Left ventricle myocardium inferior (tissue), 1 donor: ENCODE results near the gene FOXK1. TPM values are rescaled to one million over a fixed set of nuclear protein-coding genes. Genes with fewer than 3 reads are reported as not detected.

ENCODE experiments used
- DNase-seq: peaks from one replicate; pipeline ENCODE4 v3.0.0-alpha.2; 2020
- H3K27ac ChIP-seq: fragments of 200-600 bp; replicated peaks from 2 replicates; pipeline ENCODE4 v1.8.0; 2021
- H3K27me3 ChIP-seq: fragments of 200-600 bp; 2 replicates; pipeline ENCODE4 v1.8.0; 2021; ENCODE audit warnings: low read depth
- H3K36me3 ChIP-seq: fragments of 200-600 bp; 2 replicates; pipeline ENCODE4 v1.8.0; 2021
- H3K4me1 ChIP-seq: fragments of 200-600 bp; 2 replicates; pipeline ENCODE4 v1.8.0; 2021
- H3K4me3 ChIP-seq: fragments of 200-600 bp; 2 replicates; pipeline ENCODE4 v1.8.0; 2021; ENCODE audit warnings: mild to moderate bottlenecking, moderate library complexity
- H3K9me3 ChIP-seq: fragments of 200-600 bp; replicated peaks from 2 replicates; pipeline ENCODE4 v1.8.0; 2021
- intact Hi-C: fragments of 100-400 bp; cut with micrococcal nuclease; formaldehyde crosslinking; loops from one replicate; pipeline ENCODE4 v1.11.0; 2022
- total RNA-seq: library from RNA; stranded (reverse); fragmentation: NEBNext Ultra II Directional; extraction: Animal tissue kit (Norgen Biotek cat#: 25700); gene quantifications from one replicate; pipeline ENCODE4 v1.2.1, GENCODE V29; 2021
- TF ChIP-seq, protein P1 (sequence below): fragments of 200-600 bp; IDR thresholded peaks from 2 replicates; pipeline ENCODE4 v1.8.0; 2021; ENCODE audit warnings: antibody characterized with exemption, mild to moderate bottlenecking, borderline replicate concordance
- donor health status: DM: no; HTN: yes; CAD: no; lungs with severe emphysema.

The FOXK1 gene
- total RNA-seq, 1 donor from 2014 or later = 18.3 TPM

DNA sequence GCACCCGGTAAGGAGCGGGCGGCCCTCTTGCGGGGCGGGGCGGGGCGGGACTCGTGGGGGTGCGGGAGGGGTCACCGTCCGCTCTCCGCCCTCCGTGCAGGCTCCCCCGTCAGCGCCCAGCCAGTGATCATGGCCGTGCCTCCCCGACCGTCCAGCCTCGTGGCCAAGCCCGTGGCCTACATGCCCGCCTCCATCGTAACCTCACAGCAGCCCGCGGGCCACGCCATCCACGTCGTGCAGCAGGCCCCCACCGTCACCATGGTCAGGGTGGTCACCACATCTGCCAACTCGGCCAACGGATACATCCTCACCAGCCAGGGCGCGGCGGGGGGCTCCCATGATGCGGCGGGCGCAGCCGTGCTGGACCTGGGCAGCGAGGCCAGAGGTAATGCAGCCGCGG, 77.1 kb downstream of the FOXK1 start:
- H3K36me3 ChIP-seq = peaks cover 100% of the 10 kb centered on the region
- TF ChIP-seq, protein P1, sequence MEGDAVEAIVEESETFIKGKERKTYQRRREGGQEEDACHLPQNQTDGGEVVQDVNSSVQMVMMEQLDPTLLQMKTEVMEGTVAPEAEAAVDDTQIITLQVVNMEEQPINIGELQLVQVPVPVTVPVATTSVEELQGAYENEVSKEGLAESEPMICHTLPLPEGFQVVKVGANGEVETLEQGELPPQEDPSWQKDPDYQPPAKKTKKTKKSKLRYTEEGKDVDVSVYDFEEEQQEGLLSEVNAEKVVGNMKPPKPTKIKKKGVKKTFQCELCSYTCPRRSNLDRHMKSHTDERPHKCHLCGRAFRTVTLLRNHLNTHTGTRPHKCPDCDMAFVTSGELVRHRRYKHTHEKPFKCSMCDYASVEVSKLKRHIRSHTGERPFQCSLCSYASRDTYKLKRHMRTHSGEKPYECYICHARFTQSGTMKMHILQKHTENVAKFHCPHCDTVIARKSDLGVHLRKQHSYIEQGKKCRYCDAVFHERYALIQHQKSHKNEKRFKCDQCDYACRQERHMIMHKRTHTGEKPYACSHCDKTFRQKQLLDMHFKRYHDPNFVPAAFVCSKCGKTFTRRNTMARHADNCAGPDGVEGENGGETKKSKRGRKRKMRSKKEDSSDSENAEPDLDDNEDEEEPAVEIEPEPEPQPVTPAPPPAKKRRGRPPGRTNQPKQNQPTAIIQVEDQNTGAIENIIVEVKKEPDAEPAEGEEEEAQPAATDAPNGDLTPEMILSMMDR = no peak
- H3K4me1 ChIP-seq = peaks cover under 1% of the 10 kb centered on the region
- H3K27ac ChIP-seq = no peak overlapping the region
- DNase-seq = no peak
- H3K9me3 ChIP-seq = no peaks in the 10 kb centered on the region
- intact Hi-C loops = no loop called here
- H3K4me3 ChIP-seq = no peak overlapping the region
- H3K27me3 ChIP-seq = no peaks in the 10 kb centered on the region

DNA sequence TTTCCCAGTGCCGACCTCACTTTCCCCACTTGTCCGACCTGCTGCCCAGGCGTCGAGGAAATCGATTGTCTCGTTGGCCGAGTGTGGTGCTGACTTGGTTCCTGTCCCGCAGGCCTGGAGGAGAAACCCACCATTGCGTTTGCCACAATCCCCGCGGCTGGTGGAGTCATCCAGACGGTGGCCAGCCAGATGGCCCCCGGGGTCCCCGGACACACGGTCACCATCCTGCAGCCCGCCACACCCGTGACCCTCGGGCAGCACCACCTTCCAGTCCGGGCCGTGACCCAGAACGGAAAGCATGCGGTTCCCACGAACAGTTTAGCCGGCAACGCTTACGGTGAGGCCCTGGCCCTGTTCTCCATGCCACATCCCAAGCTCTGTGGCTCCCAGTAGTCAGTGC, 78.9 kb downstream of the FOXK1 start:
- Histone ChIP-seq H3K27me3 (no peaks in the 10 kb centered on the region), H3K4me1 (no peaks in the 10 kb centered on the region), H3K4me3 (no peak overlapping the region), H3K27ac (no peak overlapping the region), H3K36me3 (peaks cover 98% of the 10 kb centered on the region), H3K9me3 (no peaks in the 10 kb centered on the region)
- TF ChIP-seq, protein P1 = no peak
- DNase-seq = no peak
- intact Hi-C loops = no loop called here

- Histone ChIP-seq H3K36me3 (peaks cover 84% of the 10 kb centered on the region), H3K27me3 (no peaks in the 10 kb centered on the region), H3K4me1 (no peaks in the 10 kb centered on the region), H3K27ac (no peak overlapping the region), H3K4me3 (no peak overlapping the region), H3K9me3 (no peaks in the 10 kb centered on the region)
- intact Hi-C loops = no loop called here
- TF ChIP-seq, protein P1 = no peak
- DNase-seq = no peak
Observed at GRCh38 chr7:4762121-4763055, 80.3 kb downstream of the FOXK1 start.

- H3K36me3 ChIP-seq = peaks cover 75% of the 10 kb centered on the region
- H3K27ac ChIP-seq = no peak overlapping the region
- no peak for DNase-seq
Observed at GRCh38 chr7:4763091-4763793, 81.1 kb downstream of the FOXK1 start.

DNA sequence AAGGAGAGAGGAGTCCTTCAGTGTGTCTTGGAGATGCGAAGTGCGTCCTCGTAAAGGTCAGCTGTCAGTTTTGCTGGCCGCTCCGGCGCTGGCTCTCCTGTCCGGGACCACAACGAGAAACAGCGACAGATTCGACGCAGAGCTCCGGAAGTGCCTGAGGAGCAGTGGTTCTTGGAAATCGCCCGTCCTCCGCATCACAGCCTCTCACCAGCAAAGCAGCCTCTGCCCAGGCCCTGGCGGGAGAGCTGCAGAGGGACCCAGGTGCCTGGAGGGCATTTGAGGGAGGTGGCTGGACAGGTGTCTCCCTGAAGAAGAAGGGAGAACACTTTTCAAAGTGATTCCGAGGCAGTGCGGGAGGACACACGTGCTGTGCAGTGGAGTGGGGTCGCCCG, 81.7 kb downstream of the FOXK1 start:
- Histone ChIP-seq H3K9me3 (no peaks in the 10 kb centered on the region), H3K36me3 (peaks cover 70% of the 10 kb centered on the region), H3K4me3 (no peak overlapping the region), H3K27me3 (no peaks in the 10 kb centered on the region), H3K4me1 (no peaks in the 10 kb centered on the region), H3K27ac (no peak overlapping the region)
- TF ChIP-seq, protein P1 = no peak
- intact Hi-C loops = no loop called here
- DNase-seq = no peak

More at GRCh38 chr7:4763091-4763793, 81.1 kb downstream of the FOXK1 start:
- H3K9me3 ChIP-seq = no peaks in the 10 kb centered on the region
- TF ChIP-seq, protein P1 = no peak
- H3K4me1 ChIP-seq = no peaks in the 10 kb centered on the region
- no peaks in the 10 kb centered on the region for H3K27me3 ChIP-seq
- intact Hi-C loops = no loop called here
- no peak overlapping the region for H3K4me3 ChIP-seq
